HT-29 (cell line): ENCODE measurements around the gene WIPI1. TPM values are rescaled to one million over a fixed set of nuclear protein-coding genes. Genes with fewer than 3 reads are reported as not detected.

ENCODE experiments used
- DNase-seq: peaks from one replicate; pipeline ENCODE4 v3.0.0-alpha.2; 2015; ENCODE audit warnings: low spot score
- total RNA-seq: library from RNA; depleted of rRNA; stranded (reverse); fragments of >200 nt; shearing (Covaris generic); gene quantifications from 2 replicates; pipeline ENCODE4 v1.2.3, GENCODE V29; 2014

The WIPI1 gene
- total RNA-seq, 1 experiment from 2014 or later, result 7.3 TPM

DNA sequence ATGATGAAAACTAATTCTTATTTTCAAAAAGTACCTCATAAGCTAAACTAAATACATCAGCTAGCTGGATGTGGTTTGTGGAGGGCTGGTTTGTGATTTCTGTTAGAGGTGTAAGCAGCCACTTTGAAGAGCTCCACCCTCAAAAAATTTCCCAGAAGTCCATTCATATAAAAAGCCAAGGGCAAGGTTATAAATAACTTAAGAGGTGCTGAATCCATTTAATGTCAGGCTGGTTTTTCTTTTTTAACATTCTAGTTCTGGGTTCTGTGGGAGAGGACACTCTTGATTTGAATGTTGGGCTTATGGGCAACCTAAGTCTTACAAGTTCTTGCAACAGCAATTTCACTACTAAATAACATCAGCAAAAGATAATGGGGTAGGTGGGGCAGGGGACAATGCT lies 3.4 kb upstream of the WIPI1 start:
- DNase-seq, result no peak

DNA sequence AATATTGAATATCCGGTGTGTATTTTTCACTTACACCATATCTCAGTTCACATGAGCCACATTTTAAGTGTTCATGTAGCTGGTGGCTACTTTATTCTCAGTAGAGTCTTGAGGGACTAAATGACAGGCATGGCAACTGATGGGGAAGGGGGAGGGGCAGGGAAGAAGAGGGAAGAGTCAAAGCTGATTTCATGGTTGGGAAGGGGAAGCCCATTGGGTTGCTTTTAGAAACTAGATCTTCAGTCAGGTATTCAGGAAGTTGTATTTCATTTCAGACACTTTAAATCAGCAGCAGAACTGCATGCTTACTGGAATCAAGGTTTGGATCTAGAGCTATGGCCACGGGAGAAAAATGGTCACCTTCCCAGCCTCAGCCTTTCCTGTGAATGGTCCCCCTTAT lies 2.9 kb upstream of the WIPI1 start:
- DNase-seq, result no peak

DNA sequence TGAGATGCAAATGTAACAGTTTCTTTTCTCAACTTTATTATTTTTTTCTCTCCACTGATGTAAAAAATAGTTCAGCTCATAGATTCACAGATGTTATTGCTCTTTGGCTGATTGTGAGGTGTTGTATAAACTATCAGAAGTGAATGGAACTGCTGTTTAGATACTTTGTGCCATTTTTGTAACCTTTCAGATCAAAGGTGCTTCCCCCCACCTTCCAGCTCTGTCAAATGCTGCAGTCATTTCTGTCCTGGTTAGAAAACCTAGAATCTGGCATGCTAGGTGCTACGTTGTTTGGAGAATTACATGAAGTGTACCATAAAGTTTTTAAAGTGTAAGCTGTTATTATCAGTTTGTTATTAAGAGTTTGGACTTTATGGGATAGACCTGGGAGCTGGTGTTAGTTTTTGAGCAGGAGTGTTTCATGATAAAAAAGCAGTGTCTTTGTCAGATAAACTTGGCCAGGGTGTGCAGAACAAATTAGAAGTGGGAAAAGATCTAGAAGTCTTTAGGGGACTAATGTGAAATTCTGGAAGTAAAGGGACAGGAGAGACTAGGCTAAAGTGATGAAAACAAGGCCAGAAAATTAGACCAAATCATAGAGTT lies 1.8 kb upstream of the WIPI1 start:
- no peak for DNase-seq

DNA sequence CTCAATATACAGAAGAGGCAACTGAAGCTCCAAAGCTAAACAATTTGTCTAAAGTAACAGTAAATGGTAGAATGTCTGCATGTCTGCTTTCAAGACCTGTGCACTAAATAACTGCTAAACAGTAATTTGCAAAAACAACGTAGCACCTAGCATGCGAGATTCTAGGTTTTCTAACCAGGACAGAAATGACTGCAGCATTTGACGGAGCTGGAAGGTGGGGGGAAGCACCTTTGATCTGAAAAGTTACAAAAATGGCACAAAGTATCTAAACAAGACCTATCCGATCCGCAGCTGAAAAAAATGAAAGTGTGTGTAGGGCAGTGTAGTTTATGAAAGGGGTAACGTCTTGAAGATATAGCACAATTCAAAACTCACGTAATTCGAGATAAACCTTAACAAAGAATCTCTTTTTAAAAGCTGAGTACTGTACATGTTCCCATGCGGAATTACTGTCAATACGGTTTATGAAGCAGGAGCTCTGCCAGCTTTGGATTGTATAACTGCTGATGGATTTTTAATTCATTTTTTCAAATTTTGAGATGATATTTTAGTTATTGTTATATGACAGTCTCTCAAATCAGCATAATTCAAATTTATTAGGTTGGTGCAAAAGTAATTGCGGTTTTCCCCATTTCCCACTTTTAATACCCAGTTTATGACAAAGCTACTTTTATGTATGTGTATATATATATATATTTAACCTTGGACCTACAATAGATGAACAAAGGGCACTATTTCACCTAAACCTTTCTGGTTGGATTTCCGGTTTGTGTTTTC lies 1.2 kb upstream of the WIPI1 start:
- DNase-seq, result no peak

DNA sequence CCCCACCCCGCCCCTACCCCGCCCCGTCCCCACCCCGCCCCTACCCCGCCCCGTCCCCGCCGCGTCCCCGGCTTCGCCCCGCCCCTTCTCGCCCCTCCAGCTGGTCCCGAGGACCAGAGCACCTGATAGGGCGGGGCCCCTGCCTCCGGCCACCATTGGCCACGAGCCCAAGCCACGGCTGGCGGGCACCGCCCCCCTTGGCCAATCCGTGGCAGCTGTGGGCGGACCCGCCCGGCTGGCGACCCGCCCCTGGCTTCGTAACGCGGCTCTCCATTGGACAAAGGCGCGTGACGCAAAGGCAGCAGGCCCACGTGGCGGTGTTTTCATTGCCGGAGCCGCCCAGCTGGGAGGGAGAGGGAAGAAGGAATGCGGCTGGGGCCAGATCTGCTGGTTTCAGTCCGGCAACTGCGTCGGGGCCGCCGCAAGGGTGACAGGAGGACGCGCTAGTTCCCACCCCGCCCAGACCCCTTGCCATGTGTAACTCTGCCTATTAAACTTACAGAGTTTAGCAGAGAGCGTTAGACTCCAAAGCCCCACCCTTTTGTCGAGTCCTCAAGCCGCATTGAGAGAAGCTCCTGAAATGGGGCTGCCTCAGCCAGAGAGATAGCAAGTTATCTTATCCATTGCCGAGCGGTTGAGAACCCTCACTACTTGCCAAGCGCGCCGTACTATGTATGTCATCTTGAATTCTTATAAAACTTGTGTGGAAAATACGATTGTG lies 403 bp upstream of the WIPI1 start:
- DNase-seq, result peak; percentile 98

DNA sequence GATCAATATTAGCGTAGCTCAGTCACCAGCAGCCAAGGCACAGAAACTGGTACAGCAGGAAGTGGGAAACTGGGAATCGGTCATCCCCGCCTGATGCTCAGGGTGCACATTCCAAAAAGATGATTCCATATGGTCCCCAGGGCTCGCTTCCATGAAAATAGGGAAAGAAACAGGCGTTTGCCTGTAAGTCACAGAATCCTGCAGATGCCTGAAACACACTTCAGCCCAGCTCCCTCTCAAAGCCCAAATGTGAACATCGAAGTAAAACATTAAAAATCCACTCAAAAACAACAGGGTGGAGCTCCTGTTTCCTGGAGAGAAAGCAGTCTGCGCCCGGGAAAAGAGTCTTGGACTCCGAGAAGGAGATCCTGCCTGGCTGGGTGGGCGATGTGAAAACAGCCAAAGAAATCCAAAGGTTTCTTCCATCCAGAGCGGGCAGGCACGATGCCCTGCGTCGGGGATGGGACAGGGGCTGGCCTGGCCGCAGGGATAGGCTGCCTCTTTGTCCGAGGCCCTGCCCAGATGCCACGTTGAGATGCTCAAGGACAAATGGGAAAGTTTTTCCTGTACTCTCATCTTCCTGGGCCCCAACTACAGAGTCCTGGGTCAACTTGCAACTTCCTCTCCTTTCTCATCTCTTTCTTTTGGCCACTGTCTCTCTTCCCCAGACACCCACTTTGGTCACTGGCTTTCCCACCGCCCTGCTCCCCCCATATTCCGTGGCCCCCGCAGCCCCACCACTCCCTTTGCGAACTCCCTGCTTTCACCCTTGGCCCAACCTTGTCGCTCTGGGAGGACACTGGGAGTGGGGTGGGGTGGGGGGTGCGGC lies 743 bp downstream of the WIPI1 start:
- peak; percentile 60 for DNase-seq

DNA sequence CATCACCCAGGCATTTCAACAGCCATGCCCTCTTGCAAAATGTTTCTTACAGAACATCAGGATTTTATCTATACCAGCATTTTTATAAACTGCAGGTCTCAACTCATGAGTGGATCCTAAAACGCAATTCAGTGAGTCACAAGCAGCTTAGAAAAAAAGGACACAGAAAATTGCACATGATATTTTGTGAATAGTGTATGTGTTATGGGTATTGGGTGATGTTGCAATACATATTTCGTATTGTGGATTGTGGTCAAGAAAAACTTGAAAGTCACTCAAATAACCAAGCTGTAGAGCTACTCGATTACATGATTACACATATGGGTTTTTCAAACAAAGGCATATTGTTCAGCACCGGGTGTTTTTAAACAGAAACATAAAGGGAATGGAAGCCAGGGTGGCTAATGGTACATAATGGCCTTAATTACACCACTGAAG lies 1.4 kb downstream of the WIPI1 start:
- DNase-seq, result no peak

DNA sequence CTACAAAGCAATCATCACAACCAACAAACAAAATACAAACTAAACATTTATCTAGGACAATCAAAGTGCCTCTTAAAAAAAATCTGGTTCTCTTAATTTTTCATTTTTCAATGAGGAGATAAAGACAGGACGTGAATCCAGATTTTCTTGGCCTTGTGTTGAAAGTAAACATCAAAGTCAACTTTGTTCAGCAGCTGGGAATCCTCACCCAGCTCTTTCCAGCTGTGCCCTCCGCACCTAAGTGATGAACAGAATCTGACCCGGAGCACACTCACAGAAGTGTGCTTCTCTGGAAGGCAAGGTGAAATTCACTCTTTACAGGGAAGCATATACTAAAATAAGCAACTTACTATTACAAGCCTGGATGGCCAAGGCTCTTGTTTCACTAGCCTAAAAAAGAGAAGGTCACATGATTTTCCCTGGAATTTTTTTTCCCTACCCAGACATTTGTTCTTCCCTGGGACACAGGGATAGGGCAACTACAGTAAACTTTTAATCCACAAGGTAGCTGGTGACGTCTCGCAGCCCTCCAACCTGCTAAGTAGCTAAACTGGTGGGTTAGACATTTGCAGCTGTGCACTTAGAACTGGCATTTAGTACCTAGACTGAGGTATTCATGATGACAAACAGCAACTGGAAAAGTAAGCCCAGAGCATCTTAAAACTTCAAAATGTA lies 3.2 kb downstream of the WIPI1 start:
- no peak for DNase-seq

DNA sequence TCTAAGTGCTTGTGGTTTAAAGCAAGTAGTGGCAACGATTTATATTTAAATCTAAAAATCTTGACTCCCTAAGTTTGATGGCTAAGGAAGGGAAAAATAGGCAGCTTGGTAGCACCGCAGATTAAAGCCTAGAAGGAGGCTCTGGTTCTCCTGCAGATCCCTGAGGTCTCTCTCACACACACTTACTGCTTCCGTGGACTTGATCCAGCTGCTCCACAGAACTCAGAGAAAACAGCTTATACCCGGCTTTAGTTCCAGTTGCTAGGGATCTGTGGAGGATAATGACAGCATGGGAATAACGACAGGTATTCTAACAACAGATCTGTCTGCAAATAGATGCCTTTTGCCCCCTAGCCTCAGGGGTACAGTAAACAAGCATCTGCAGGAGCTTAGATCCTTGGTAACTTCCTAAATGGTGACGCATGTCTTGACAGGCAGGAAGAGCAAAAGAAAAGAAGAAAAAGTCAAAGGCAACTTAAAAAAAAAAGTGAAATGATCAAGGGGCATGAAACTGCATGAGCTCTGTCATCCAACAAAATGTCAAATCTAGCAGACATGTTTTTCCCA lies 4.5 kb downstream of the WIPI1 start:
- no peak for DNase-seq

DNA sequence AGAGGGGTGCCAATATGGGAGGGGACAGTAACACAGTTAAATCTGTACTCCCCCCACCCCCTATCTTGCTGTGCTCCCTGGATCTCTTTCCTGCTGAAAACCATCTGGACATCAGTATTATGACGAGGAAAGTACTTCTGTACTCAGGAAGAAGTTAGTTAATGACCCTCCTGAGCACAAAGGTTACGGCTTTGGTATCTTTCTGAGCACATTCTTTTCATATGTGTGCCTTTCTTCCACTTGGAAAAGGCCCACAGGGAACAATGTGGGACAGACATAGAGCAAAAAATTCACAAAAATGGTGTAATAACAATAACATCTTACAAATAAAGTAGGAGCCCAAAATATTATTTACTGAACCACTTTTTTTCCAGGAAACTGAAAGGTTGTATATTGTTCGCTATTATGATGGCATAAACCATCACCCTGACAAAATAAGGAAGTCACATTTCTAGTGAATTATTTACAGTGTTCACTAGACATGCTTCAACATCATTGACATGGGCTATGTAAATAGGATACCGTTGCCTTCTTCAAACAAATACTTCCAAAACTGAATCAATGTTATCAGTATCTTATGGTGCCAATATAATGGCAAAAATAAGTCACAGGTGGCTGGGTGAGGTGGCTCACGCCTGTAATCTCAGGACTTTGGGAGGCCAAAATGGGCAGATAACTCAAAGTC lies 5.5 kb downstream of the WIPI1 start:
- DNase-seq, result no peak

DNA sequence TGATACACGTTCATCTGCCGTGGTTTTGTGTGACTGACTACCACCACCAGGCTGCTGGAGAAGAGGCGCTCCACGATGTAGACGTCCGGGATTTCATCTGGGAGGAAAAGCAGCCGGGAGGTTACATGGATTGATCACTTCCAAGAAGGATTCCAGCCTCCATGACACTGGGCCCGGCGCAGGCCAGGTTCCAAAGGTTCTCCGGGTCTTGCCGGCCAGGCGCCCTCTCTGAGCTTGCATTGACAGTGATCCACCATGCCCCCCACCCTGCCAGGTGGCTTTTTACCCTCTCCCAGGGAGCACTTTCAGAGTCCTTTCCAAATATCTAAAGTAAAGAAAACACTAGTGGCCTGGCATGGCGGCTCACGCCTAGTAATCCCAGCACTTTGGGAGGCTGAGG lies 6.5 kb downstream of the WIPI1 start:
- DNase-seq, result no peak

DNA sequence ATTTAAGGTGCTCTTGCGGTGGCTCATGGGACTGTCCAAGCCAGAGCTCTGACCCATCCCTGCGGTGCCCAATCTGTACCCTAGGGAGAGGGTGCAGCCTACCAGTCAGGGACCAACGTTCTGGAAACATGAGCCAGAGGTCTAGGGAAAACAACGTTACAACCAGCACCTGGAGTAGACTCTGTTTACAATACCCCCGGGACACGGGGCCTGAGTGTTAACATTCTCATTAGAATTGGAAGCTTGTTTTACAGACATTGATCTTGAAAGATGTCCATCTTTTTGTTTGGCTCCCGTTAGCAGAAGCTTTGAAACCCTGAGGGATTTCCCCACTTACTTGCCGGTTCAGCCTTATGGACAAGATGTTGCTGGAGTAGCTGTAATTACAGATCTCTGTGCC lies 6.9 kb downstream of the WIPI1 start:
- DNase-seq, result no peak

DNA sequence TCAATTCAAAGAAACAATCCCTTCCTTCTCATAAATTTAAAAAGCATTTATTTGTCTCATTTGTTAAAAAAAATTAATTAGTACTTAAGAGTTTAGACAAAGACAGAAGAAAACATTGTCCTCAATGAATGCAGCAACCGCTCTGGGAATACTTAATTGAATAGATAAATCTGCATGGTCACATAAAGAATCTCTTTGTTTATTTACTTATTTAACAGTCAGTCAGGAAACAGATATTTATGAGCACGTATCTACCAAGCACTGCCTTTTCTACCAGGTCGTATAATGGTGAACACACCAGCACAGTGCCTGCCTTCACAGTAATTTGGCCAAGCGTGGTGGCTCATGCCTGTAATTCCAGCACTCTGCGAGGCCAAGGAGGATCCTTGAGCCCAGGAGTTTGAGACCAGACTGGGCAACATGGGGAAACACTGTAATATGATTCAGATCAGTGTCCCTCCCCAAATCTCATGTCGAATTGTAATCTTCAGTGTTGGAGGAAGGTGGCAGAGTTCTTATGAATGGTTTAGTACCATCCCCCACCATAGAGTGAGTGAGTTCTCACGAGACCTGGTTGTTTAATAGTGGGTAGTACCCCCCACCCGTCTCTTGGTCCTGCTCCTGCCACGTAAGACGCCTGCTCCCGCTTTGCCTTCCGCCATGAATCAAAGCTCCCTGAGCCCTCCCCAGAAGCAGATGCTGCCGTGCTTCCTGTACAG lies 8.1 kb downstream of the WIPI1 start:
- no peak for DNase-seq

DNA sequence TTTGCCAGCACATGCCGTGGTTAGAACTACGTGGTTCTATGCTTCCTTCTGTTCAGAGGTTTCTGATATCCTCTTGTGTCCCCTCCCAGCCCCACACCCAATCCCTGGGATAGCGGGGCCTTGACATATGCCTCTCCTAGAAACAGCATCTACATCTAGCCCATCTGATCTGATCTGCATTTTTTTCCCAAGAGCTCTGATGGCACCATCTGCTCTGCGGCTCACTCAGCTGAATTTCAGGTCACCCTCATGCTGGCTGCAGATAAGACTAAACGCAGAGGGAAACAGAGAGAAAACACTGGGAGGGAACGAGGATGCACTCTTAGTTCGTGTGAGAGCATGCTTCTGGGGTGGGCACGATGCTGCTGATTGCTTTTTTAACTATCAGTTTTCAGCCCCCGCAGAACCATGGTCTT lies 10.7 kb downstream of the WIPI1 start:
- DNase-seq, result no peak

DNA sequence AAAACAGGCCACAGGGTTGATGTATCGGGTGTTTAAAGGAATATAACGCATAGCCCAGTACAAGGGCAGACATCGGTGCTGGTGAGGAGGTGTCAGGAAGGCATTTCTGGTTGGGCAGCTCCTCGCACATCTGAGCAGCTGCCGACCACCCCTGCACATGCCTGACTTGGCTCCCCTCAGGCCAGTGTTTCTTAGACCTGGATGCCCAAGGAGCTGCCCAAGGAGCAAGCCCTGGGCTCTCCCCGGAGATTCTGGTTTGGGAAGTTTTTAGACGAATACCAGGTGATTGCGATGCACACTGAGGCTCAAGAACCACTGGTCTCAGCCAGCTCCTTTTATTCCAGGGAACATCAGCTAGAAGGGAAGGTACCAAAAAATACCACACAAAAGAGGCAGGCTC lies 11.6 kb downstream of the WIPI1 start:
- no peak for DNase-seq

DNA sequence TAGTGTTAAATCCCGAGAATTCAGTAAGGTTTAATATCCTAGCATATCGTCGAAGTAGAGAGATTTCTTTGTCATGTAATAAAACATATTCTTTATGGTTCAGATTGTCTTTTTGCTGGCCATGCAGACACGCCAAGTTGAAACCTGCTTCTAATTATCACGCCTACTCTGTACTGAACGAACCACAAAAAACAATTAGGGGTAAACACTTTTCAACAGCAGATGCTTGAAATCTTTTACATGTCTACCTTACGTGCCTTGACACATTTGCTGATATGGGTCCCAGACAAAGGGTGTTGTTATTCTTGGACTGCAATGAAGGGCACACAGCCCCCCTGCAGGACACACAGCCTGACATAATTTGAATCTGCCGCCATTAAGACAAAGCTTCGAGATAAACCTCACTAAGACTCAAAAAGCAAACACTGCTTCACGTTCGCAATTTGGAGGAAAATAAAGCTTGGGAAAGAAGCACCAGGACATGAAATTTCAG lies 13.3 kb downstream of the WIPI1 start:
- DNase-seq, result no peak

DNA sequence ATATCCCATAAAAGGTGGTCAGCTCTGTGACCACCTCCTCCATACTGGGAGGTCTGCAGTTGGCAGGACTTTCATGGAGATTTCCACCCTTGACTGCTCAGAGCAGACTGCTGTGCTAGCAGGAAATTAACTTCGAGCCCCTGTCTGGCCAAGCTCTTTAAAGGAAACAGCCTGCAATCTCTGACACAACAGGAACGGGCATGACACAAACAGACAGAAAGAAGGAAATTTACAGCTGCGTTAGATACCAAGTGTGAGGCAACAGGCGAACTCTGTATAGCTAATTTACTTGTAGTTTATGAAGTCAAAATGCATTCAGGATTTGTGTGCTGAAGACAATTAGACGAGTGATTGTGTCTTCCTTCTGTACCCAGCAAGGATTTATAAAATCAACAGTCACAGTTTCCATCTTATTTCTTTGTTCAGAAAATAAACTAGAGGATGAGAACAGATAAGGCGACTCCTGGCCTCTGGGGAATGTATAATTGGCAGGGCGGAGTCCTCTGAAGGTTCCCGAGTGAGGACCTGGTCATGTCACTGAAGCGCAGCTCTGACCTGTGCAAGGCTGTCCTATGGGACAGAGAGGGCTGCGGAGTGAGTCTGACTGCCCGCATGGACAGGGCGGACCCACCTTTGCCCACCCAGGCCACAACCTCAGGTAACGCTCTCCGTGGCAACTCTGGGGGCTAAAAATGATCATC lies 16.1 kb downstream of the WIPI1 start:
- no peak for DNase-seq

DNA sequence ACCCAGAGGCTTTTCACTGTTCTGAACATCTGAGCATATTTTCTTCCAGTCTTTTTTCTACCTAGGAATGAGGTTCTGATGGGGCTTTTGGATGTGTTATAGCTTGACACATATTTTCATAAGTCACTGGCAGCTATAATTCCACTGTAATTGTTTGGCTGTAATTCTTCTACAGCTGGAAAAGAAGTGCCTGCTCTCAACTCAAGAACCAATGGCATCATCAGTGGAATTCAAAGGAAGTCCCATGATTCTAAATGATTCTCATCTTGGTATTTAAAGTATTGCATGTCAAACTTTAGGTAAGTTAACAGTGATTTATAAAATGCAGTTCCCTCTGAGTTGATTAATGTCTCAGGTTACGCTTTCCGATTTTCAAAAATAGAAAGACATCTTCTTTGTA lies 16.8 kb downstream of the WIPI1 start:
- no peak for DNase-seq
